ENCODE data around the gene HOGA1.
A peak's percentile ranks its signal among the peaks of the same experiment; 100 is the strongest.
"Not testable (repeated sequence)": the region's sequence is repeated elsewhere in the genome, so short reads cannot be mapped to it uniquely, and the experiment has no call there.

HOGA1 gene

GRCh38 chr10:97607095-97607636 lies 23.0 kb downstream of the HOGA1 start:
- no peak overlapping the region for H3K27ac Mint-ChIP-seq
- no peaks in the 10 kb centered on the region for H3K4me1 Mint-ChIP-seq (ENCODE audit: low read depth)
- no peaks in the 10 kb centered on the region for H3K27me3 Mint-ChIP-seq
- H3K36me3 Mint-ChIP-seq (ENCODE audit: low read depth): no peaks in the 10 kb centered on the region
- H3K9me3 Mint-ChIP-seq: no peaks in the 10 kb centered on the region
- H3K4me3 Mint-ChIP-seq: no peak overlapping the region

DNA sequence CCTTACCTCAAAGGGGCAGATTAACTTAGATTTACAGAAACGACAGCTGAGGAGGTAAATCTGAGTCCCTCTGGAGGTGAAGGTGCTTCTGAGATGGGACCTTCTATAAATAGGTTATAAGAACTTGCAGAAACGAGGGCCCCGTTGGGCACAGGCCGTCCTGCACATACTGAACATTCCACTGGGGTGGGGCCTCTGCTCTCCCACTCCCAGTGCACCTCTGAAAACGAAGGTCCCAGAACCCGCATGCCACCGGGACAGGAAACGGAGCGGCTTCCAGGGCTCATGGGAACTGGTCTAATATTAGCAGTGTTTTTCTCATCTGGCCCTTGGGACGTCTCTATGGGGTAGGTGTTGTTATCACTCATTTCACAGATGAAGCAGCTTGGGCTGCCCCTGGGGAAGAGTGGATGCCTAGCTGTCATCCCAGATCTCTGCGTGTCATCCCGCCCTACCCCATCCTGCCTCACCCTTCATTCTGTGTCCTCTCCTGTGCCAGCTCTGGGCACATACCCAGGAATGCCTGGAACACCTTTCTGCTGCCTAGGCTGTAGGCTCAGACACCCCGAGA lies 24.9 kb downstream of the HOGA1 start:
- no peak overlapping the region for H3K27ac Mint-ChIP-seq
- no peaks in the 10 kb centered on the region for H3K36me3 Mint-ChIP-seq (ENCODE audit: low read depth)
- H3K4me1 Mint-ChIP-seq (ENCODE audit: low read depth): no peaks in the 10 kb centered on the region
- H3K4me3 Mint-ChIP-seq: no peak overlapping the region
- H3K9me3 Mint-ChIP-seq: no peaks in the 10 kb centered on the region
- no peaks in the 10 kb centered on the region for H3K27me3 Mint-ChIP-seq

- no peaks in the 10 kb centered on the region for H3K27me3 Mint-ChIP-seq
These were observed 27.3 kb downstream of the HOGA1 start for GRCh38 chr10:97611473-97611872.

DNA sequence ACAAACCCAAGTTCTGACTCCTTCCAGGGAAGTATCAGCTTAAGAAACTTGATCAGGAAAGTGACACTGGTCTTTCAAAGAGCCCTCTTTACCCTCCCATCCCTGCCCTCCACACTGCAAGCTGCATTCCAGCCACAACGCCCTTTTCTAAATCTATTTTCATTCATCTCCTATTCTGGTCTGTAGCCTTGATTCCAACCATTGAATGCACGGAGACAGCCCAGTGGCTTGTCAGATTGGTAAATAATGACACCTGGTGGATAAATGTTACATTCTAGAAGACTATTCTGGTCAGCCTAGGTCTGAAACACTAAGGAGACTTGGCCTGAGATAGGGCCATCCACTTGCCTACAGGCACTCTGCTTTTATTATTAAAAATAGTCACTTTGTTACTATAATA lies 28.2 kb downstream of the HOGA1 start:
- Mint-ChIP-seq H3K4me1 (ENCODE audit: low read depth) (no peaks in the 10 kb centered on the region), H3K27me3 (no peaks in the 10 kb centered on the region), H3K9me3 (no peaks in the 10 kb centered on the region), H3K27ac (no peak overlapping the region), H3K36me3 (ENCODE audit: low read depth) (no peaks in the 10 kb centered on the region), H3K4me3 (no peak overlapping the region)

More at GRCh38 chr10:97611473-97611872, 27.3 kb downstream of the HOGA1 start:
- Mint-ChIP-seq H3K4me1 (ENCODE audit: low read depth) (no peaks in the 10 kb centered on the region), H3K27ac (no peak overlapping the region), H3K9me3 (no peaks in the 10 kb centered on the region), H3K4me3 (no peak overlapping the region), H3K36me3 (ENCODE audit: low read depth) (no peaks in the 10 kb centered on the region)

DNA sequence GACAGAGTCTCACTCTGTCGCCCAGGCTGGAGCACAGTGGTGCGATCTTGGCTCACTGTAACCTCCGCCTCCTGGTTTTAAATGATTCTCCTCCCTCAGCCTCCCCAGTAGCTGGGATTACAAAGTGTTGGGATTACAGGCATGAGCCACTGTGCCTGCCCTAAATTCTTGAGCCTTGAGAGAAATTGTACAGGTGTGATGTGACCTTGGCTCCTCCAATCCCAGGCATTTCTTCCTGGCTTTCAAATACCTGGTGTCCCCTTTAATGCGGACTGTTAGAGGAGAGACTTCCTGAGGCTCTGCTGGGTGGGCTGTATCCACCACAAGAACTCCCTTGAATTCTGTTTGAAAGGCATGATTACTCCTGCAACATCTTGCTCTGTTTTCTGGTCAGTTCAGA lies 34.1 kb downstream of the HOGA1 start:
- H3K4me1 Mint-ChIP-seq (ENCODE audit: low read depth): no peaks in the 10 kb centered on the region
- H3K36me3 Mint-ChIP-seq (ENCODE audit: low read depth): no peaks in the 10 kb centered on the region
- H3K27me3 Mint-ChIP-seq: no peaks in the 10 kb centered on the region
- H3K9me3 Mint-ChIP-seq: no peaks in the 10 kb centered on the region
- no peak overlapping the region for H3K4me3 Mint-ChIP-seq
- H3K27ac Mint-ChIP-seq: no peak overlapping the region

DNA sequence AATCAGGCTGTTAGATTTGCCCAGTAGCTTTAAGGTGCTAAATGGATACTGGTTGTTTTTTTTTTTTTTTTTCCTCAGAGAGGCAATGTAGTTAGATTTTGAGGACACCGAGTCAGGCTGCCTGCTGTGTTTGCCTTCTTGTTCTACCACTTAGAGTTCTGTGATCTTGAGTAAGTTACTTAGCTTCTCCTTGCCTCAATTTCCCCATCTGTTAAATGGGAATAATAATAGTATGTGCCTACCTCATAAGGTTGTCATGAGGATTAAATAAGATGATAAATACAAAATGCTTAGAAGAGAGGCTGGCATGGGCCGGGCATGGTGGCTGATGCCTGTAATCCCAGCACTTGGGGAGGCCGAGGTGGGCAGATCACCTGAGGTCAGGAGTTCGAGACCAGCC lies 34.5 kb downstream of the HOGA1 start:
- no peaks in the 10 kb centered on the region for H3K9me3 Mint-ChIP-seq
- H3K27ac Mint-ChIP-seq: no peak overlapping the region
- no peak overlapping the region for H3K4me3 Mint-ChIP-seq
- H3K36me3 Mint-ChIP-seq (ENCODE audit: low read depth): no peaks in the 10 kb centered on the region
- H3K27me3 Mint-ChIP-seq: no peaks in the 10 kb centered on the region
- no peaks in the 10 kb centered on the region for H3K4me1 Mint-ChIP-seq (ENCODE audit: low read depth)

- H3K36me3 Mint-ChIP-seq (ENCODE audit: low read depth): no peaks in the 10 kb centered on the region
- no peak overlapping the region for H3K4me3 Mint-ChIP-seq
- no peaks in the 10 kb centered on the region for H3K9me3 Mint-ChIP-seq
- H3K27me3 Mint-ChIP-seq: no peaks in the 10 kb centered on the region
- no peak overlapping the region for H3K27ac Mint-ChIP-seq
- H3K4me1 Mint-ChIP-seq (ENCODE audit: low read depth): no peaks in the 10 kb centered on the region
These were observed 39.1 kb downstream of the HOGA1 start for GRCh38 chr10:97623277-97623676.

- Mint-ChIP-seq H3K9me3 (no peaks in the 10 kb centered on the region), H3K27ac (no peak overlapping the region), H3K4me1 (ENCODE audit: low read depth) (peaks cover 5% of the 10 kb centered on the region), H3K4me3 (no peak overlapping the region), H3K27me3 (no peaks in the 10 kb centered on the region), H3K36me3 (ENCODE audit: low read depth) (no peaks in the 10 kb centered on the region)
These were observed 43.5 kb downstream of the HOGA1 start for GRCh38 chr10:97627731-97628130.

DNA sequence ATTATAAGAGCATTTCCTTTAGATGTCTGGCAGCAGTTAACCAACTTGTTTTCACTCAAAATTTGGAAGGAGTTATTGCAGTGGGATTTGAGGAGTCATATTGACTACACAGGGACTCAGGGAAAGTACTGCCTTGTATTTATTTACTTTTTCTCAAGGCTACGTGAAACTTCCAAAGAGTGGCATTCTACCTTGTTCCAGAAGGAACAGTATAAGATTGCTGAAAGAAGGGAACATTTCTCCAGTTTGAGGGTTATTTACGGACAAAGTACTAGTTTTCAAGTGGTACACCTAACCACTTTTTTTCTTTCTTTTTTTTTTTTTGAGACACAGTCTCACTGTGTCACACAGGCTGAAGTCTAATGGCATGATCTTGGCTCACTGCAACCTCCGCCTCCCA lies 44.0 kb downstream of the HOGA1 start:
- Mint-ChIP-seq H3K27me3 (no peaks in the 10 kb centered on the region), H3K9me3 (no peaks in the 10 kb centered on the region), H3K4me3 (no peak overlapping the region), H3K36me3 (ENCODE audit: low read depth) (no peaks in the 10 kb centered on the region), H3K4me1 (ENCODE audit: low read depth) (peaks cover 10% of the 10 kb centered on the region), H3K27ac (no peak overlapping the region)

DNA sequence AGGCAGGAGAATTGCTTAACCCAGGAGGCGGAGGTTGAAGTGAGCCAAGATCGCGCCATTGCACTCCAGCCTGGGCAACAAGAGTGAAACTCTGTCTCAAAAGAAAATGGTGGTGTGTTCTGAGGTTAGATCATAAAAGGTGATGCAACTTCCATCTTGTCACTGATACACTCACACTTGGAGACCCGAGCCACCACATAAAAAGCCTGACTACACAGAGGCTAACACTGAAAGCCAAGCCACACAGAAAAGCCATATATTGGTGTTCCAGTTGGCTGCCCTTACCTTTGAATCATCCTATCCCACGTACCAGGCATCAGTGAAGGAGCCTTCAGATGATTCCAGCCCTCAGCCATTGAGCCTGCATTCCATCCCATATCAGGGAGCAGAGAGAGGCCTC lies 45.1 kb downstream of the HOGA1 start:
- peaks cover 18% of the 10 kb centered on the region for H3K4me1 Mint-ChIP-seq (ENCODE audit: low read depth)
- no peaks in the 10 kb centered on the region for H3K27me3 Mint-ChIP-seq
- H3K36me3 Mint-ChIP-seq (ENCODE audit: low read depth): no peaks in the 10 kb centered on the region
- no peak overlapping the region for H3K4me3 Mint-ChIP-seq
- H3K27ac Mint-ChIP-seq: no peak overlapping the region
- H3K9me3 Mint-ChIP-seq: no peaks in the 10 kb centered on the region

GRCh38 chr10:97631098-97631497 lies 46.9 kb downstream of the HOGA1 start:
- H3K4me3 Mint-ChIP-seq: no peak overlapping the region
- H3K4me1 Mint-ChIP-seq (ENCODE audit: low read depth): peaks cover 18% of the 10 kb centered on the region
- H3K36me3 Mint-ChIP-seq (ENCODE audit: low read depth): no peaks in the 10 kb centered on the region
- no peak overlapping the region for H3K27ac Mint-ChIP-seq
- H3K9me3 Mint-ChIP-seq: no peaks in the 10 kb centered on the region
- H3K27me3 Mint-ChIP-seq: no peaks in the 10 kb centered on the region

GRCh38 chr10:97632949-97633884 lies 49.0 kb downstream of the HOGA1 start, which contains the start of gene MORN4:
MORN4 (minus strand) TSS chr10:97633500; CDS start chr10:97619653, 13,847 bp downstream.
- Mint-ChIP-seq H3K27me3 (no peaks in the 10 kb centered on the region), H3K27ac (peak within 1 kb of the TSS; percentile 93), H3K9me3 (no peaks in the 10 kb centered on the region), H3K4me1 (ENCODE audit: low read depth) (peaks cover 18% of the 10 kb centered on the region), H3K4me3 (peak within 1 kb of the TSS; percentile 99), H3K36me3 (ENCODE audit: low read depth) (no peaks in the 10 kb centered on the region)

DNA sequence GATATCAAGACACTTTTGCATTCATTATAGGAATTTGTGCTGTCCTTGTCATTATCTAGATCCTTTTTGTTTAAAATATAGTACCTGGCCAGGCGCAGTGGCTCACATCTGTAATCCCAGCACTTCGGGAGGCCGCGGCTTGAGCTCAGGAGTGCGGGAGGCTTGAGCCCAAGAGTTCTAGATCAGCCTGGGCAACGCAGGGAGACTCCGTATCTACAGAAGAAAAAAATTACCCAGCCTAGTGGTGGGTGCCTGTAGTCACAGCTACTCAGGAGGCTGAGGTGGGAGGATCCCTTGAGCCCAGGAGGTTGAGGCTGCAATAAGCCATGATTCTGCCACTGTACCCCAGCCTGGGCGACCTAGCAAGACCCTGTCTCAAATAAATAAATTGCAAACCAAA lies 49.7 kb downstream of the HOGA1 start:
- peaks cover 18% of the 10 kb centered on the region for H3K4me1 Mint-ChIP-seq (ENCODE audit: low read depth)
- no peaks in the 10 kb centered on the region for H3K27me3 Mint-ChIP-seq
- H3K36me3 Mint-ChIP-seq (ENCODE audit: low read depth): no peaks in the 10 kb centered on the region
- peak overlapping the region; percentile 99 for H3K4me3 Mint-ChIP-seq
- H3K27ac Mint-ChIP-seq: peak overlapping the region; percentile 93
- H3K9me3 Mint-ChIP-seq: no peaks in the 10 kb centered on the region

DNA sequence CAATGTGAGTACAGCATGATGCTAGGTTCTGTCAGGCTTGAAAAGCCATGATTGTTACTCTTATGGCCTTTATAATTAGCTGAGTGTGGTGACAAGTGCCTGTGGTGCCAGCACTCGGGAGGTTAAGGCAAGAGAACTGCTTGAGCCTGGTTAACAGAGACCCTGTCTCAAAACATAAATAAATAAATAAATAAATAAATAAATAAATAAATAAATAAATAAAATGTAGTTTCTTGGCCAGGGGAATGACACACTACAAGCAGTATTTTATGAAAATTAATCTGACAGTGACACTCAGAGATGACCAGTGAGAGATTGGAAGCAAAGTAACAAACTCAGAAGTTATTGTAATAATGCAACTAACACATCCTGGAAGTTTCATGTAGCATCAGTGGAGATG lies 51.4 kb downstream of the HOGA1 start:
- Mint-ChIP-seq H3K4me3 (no peak overlapping the region), H3K4me1 (ENCODE audit: low read depth) (peaks cover 25% of the 10 kb centered on the region), H3K9me3 (no peaks in the 10 kb centered on the region), H3K27me3 (no peaks in the 10 kb centered on the region), H3K27ac (no peak overlapping the region), H3K36me3 (ENCODE audit: low read depth) (no peaks in the 10 kb centered on the region)

- not testable (repeated sequence) for H3K36me3 Mint-ChIP-seq (ENCODE audit: low read depth); H3K27ac Mint-ChIP-seq; H3K27me3 Mint-ChIP-seq; H3K9me3 Mint-ChIP-seq
- peak overlapping the region; percentile 8 for H3K4me3 Mint-ChIP-seq
- H3K4me1 Mint-ChIP-seq (ENCODE audit: low read depth): peaks cover 22% of the 10 kb centered on the region
These were observed 54.9 kb downstream of the HOGA1 start for GRCh38 chr10:97639090-97639489.
